LNCaP clone FGC (cell line): ENCODE data around the gene LHX1.

Experiments
- DNase-seq: peaks from one replicate; pipeline ENCODE4 v3.0.0-alpha.2; 2011; ENCODE audit warnings: low read depth
- H3K4me3 ChIP-seq: 2 replicates; pipeline ENCODE4 v1.5.1; 2011; ENCODE audit warnings: mild to moderate bottlenecking, low read depth, low read length, control low read depth
- CTCF ChIP-seq: IDR thresholded peaks from 2 replicates; pipeline ENCODE4 v1.5.1; 2012; ENCODE audit warnings: mild to moderate bottlenecking; ENCODE audit not compliant: control insufficient read depth, insufficient read depth; ENCODE audit errors: extremely low read depth

The LHX1 gene

GRCh38 chr17:36939052-36939801 lies 2.0 kb downstream of the LHX1 start:
- TF ChIP-seq CTCF, result no peak
- no peak overlapping the region for H3K4me3 ChIP-seq
- no peak for DNase-seq

GRCh38 chr17:36939802-36940312 lies 2.6 kb downstream of the LHX1 start:
- no peak overlapping the region for H3K4me3 ChIP-seq
- no peak for TF ChIP-seq CTCF
- no peak for DNase-seq

GRCh38 chr17:36940313-36941264 lies 3.3 kb downstream of the LHX1 start:
- DNase-seq, result no peak
- no peak for TF ChIP-seq CTCF
- no peak overlapping the region for H3K4me3 ChIP-seq

- DNase-seq, result no peak
- no peak for TF ChIP-seq CTCF
- no peak overlapping the region for H3K4me3 ChIP-seq
Observed at GRCh38 chr17:36941265-36942010, 4.2 kb downstream of the LHX1 start.

- H3K4me3 ChIP-seq, result no peak overlapping the region
- no peak for TF ChIP-seq CTCF
Observed at GRCh38 chr17:36942019-36942599, 4.8 kb downstream of the LHX1 start.

GRCh38 chr17:36942631-36943125 lies 5.4 kb downstream of the LHX1 start:
- TF ChIP-seq CTCF, result no peak
- no peak for DNase-seq
- no peak overlapping the region for H3K4me3 ChIP-seq

More at GRCh38 chr17:36942019-36942599, 4.8 kb downstream of the LHX1 start:
- DNase-seq, result no peak
